ENCODE measurements around the gene DLG5.

- no peak for TF ChIP-seq CTCF (IDR thresholded peaks at IDR 0.05; ENCODE audit: poor library complexity)
- no peak for TF ChIP-seq EZH2 (IDR thresholded peaks at IDR 0.05; ENCODE audit: borderline replicate concordance)
- TF ChIP-seq EZH2phosphoT487 (IDR thresholded peaks at IDR 0.05; ENCODE audit: low read depth, severe bottlenecking, unreplicated experiment) = no peak
Observed at GRCh38 chr10:77832238-77832637, 94.3 kb downstream of the DLG5 start.
